K562 (cell line): Measurements from ENCODE around the gene RWDD1. TPM values are rescaled to one million over a fixed set of nuclear protein-coding genes. Genes with fewer than 3 reads are reported as not detected.

ENCODE experiments used
- NFE2L1 ChIP-seq: fragments of 450-650 bp; IDR thresholded peaks from 2 replicates; pipeline ENCODE4 v1.6.1; 2016; ENCODE audit warnings: missing genetic modification characterization, low read depth, mild to moderate bottlenecking, missing compliant biosample characterization, moderate library complexity, borderline replicate concordance
- polyA plus RNA-seq, 8 experiments: library from polyadenylated mRNA; depleted of rRNA in 4 of 8; stranded (reverse) in 5 of 8; unstranded in 3 of 8; fragments of >200 nt; fragmentation: Nextera tagmentation in 2 of 8; fragmentation: Illumina TruSeq in 1 of 8; extraction: Ambion mirVana in 2 of 8; extraction: Trizol in 1 of 8; gene quantifications; 2 replicates each; pipeline versions ENCODE4 v1.2.1 to v1.2.3, GENCODE V29; 2011 to 2014; ENCODE audit warnings: inconsistent platforms in 1 of 8, missing spikeins in 1 of 8
- total RNA-seq, 7 experiments: library from RNA; depleted of rRNA in 6 of 7; stranded (reverse); fragments of >200 nt in 6 of 7; fragmentation: Illumina TruSeq in 2 of 7; extraction: Trizol in 2 of 7; gene quantifications; 2 replicates each; pipeline versions ENCODE4 v1.2.1 to v1.2.3, GENCODE V29; 2011 to 2021; ENCODE audit warnings: low replicate concordance in 1 of 7
- TF ChIP-seq, protein P1 (sequence below): sonication (generic); formaldehyde crosslinking; IDR thresholded peaks from 2 replicates; pipeline ENCODE4 v1.8.1; 2023; ENCODE audit warnings: missing genetic modification reagents, mild to moderate bottlenecking, borderline replicate concordance

RWDD1 gene
- total and polyA plus RNA-seq, 9 of the 15 experiments (the other 6 are each of a cell fraction or from before 2014, with no cell fraction given) = 31.9 to 89.8 (median 48.7) TPM

DNA sequence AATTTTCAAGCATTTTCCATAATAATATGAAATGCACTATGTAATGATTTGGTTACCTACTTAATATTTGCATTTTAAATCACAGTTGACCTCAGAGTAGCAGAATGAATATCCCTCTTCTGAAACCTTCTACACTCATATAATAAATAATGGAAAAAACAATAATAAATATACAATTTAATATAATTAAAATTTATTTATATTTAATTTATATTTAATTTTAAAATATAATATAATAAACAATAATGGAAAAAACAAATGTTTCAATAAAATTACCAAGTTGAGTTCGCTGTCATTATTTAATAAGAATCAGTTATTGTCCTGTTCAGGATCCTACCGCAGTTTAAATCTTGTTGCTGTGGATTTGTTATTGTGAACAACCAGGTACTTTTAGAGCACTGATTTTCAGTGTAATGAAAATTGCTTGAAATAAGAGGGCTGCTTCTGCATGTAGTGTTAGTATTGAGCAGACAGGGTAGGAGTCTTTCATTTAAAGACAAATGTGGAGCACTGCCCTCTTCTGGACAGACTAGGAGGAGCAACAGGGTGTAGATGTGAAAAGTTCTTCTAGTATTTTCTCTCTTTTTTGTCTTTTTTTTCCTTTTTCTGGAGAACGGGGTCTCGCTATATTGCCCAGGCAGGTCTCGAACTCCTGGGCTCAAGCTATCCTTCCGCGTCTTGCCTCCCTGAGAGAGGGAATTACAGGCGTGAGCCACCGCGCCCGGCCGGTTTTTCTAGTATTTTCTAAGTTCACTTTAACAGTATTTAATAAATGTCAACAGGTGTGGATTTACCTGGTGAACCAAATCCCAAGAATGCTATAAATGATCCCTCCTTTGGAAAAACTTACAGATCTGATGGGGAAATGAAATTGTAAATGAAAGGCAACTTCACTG is 39.4 kb upstream of the RWDD1 start (continued):
- TF ChIP-seq, protein P1, sequence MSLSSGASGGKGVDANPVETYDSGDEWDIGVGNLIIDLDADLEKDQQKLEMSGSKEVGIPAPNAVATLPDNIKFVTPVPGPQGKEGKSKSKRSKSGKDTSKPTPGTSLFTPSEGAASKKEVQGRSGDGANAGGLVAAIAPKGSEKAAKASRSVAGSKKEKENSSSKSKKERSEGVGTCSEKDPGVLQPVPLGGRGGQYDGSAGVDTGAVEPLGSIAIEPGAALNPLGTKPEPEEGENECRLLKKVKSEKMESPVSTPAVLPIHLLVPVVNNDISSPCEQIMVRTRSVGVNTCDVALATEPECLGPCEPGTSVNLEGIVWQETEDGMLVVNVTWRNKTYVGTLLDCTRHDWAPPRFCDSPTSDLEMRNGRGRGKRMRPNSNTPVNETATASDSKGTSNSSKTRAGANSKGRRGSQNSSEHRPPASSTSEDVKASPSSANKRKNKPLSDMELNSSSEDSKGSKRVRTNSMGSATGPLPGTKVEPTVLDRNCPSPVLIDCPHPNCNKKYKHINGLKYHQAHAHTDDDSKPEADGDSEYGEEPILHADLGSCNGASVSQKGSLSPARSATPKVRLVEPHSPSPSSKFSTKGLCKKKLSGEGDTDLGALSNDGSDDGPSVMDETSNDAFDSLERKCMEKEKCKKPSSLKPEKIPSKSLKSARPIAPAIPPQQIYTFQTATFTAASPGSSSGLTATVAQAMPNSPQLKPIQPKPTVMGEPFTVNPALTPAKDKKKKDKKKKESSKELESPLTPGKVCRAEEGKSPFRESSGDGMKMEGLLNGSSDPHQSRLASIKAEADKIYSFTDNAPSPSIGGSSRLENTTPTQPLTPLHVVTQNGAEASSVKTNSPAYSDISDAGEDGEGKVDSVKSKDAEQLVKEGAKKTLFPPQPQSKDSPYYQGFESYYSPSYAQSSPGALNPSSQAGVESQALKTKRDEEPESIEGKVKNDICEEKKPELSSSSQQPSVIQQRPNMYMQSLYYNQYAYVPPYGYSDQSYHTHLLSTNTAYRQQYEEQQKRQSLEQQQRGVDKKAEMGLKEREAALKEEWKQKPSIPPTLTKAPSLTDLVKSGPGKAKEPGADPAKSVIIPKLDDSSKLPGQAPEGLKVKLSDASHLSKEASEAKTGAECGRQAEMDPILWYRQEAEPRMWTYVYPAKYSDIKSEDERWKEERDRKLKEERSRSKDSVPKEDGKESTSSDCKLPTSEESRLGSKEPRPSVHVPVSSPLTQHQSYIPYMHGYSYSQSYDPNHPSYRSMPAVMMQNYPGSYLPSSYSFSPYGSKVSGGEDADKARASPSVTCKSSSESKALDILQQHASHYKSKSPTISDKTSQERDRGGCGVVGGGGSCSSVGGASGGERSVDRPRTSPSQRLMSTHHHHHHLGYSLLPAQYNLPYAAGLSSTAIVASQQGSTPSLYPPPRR = no peak
- TF ChIP-seq NFE2L1 (tag) = no peak
